COR-L47 (cell line): ENCODE data around the gene PSAP.

Source experiments
- DNase-seq: peaks from one replicate; lab custom pipeline; 2025; lab: John Stamatoyannopoulos, UW

The PSAP gene

GRCh38 chr10:71766717-71767419 lies 84.2 kb downstream of the PSAP start:
- no peak for DNase-seq
